KG1 (cell line): ENCODE results near the gene MCRIP2.
"Not testable (repeated sequence)": the region's sequence is repeated elsewhere in the genome, so short reads cannot be mapped to it uniquely, and the experiment has no call there.

Source experiments
- DNase-seq: peaks from one replicate; lab custom pipeline; 2025; lab: John Stamatoyannopoulos, UW

Gene MCRIP2

GRCh38 chr16:681746-682427, 40.3 kb downstream of the MCRIP2 start:
- no peak for DNase-seq

GRCh38 chr16:682493-683395, 41.1 kb downstream of the MCRIP2 start:
- DNase-seq, result no peak

- DNase-seq, result peak; percentile 4
These were observed 41.9 kb downstream of the MCRIP2 start for GRCh38 chr16:683396-684070.

GRCh38 chr16:684071-684794, 42.6 kb downstream of the MCRIP2 start, which contains the start of gene JMJD8:
JMJD8 (minus strand) TSS chr16:684334; CDS start chr16:684319, 15 bp downstream.
- peak; percentile 79 for DNase-seq

- DNase-seq, result no peak
These were observed 43.5 kb downstream of the MCRIP2 start for GRCh38 chr16:684961-685696.

GRCh38 chr16:685967-686366, 44.3 kb downstream of the MCRIP2 start:
- DNase-seq, result no peak

GRCh38 chr16:686459-687260, 45.0 kb downstream of the MCRIP2 start:
- no peak for DNase-seq

GRCh38 chr16:687499-687898, 45.9 kb downstream of the MCRIP2 start:
- DNase-seq, result no peak

GRCh38 chr16:689175-689897, 47.7 kb downstream of the MCRIP2 start:
- DNase-seq, result no peak

GRCh38 chr16:691242-691641, 49.6 kb downstream of the MCRIP2 start:
- DNase-seq, result not testable (repeated sequence)

GRCh38 chr16:692356-693108, 50.9 kb downstream of the MCRIP2 start:
- DNase-seq, result no peak

- no peak for DNase-seq
These were observed 51.7 kb downstream of the MCRIP2 start for GRCh38 chr16:693364-693763.

GRCh38 chr16:693766-694165, 52.1 kb downstream of the MCRIP2 start:
- DNase-seq, result no peak

GRCh38 chr16:694187-694862, 52.7 kb downstream of the MCRIP2 start:
- no peak for DNase-seq

- DNase-seq, result no peak
These were observed 53.3 kb downstream of the MCRIP2 start for GRCh38 chr16:694863-695354.

GRCh38 chr16:695355-696089, 53.9 kb downstream of the MCRIP2 start:
- DNase-seq, result no peak
